GM23338 (cell line): ENCODE data around the gene TRIM44. TPM values are rescaled to one million over a fixed set of nuclear protein-coding genes. Genes with fewer than 3 reads are reported as not detected.

ENCODE experiments used
- ATAC-seq: fragments of 200-7000 bp; cut with Tn5 transposase; 3 replicates; pipeline ENCODE4 v1.9.1; 2020
- DNase-seq: peaks from one replicate; pipeline ENCODE4 v3.0.0-alpha.2; 2015; ENCODE audit warnings: low spot score
- H2AFZ ChIP-seq: fragments of 200-600 bp; sonication (generic); 2 replicates; pipeline ENCODE4 v1.8.0; 2016; ENCODE audit warnings: antibody characterized with exemption, mild to moderate bottlenecking, moderate library complexity
- H3F3A ChIP-seq: fragments of 200-600 bp; sonication (generic); replicated peaks from 2 replicates; pipeline ENCODE4 v1.8.0; 2017; ENCODE audit warnings: antibody characterized with exemption, mixed run types, low read depth
- H3K27ac ChIP-seq: fragments of 200-600 bp; sonication (generic); 2 replicates; pipeline ENCODE4 v1.6.1; 2016; ENCODE audit warnings: low read depth
- H3K27me3 ChIP-seq: fragments of 200-600 bp; sonication (generic); 2 replicates; pipeline ENCODE4 v1.8.0; 2016; ENCODE audit warnings: mild to moderate bottlenecking, mixed run types, moderate library complexity; ENCODE audit not compliant: insufficient read depth
- H3K36me3 ChIP-seq: fragments of 200-600 bp; sonication (generic); 2 replicates; pipeline ENCODE4 v1.8.0; 2016; ENCODE audit warnings: mild to moderate bottlenecking; ENCODE audit not compliant: insufficient read depth
- H3K4me1 ChIP-seq: fragments of 200-600 bp; sonication (generic); 2 replicates; pipeline ENCODE4 v1.8.0; 2016; ENCODE audit warnings: mild to moderate bottlenecking, moderate library complexity; ENCODE audit not compliant: insufficient read depth
- H3K4me2 ChIP-seq: fragments of 200-600 bp; sonication (generic); 2 replicates; pipeline ENCODE4 v1.7.1; 2017; ENCODE audit warnings: mixed run types
- H3K4me3 ChIP-seq: fragments of 200-600 bp; sonication (generic); 2 replicates; pipeline ENCODE4 v1.6.1; 2016; ENCODE audit warnings: mixed run types
- H3K79me2 ChIP-seq: fragments of 200-600 bp; sonication (generic); replicated peaks from 2 replicates; pipeline ENCODE4 v1.8.0; 2017; ENCODE audit warnings: mild to moderate bottlenecking; ENCODE audit not compliant: insufficient read depth
- H3K9me2 ChIP-seq: fragments of 200-600 bp; sonication (generic); 2 replicates; pipeline ENCODE4 v1.8.0; 2017; ENCODE audit not compliant: insufficient read depth
- H4K20me1 ChIP-seq: fragments of 200-600 bp; sonication (generic); replicated peaks from 2 replicates; pipeline ENCODE4 v1.8.0; 2017; ENCODE audit warnings: mild to moderate bottlenecking; ENCODE audit not compliant: insufficient read depth
- H3K27ac Mint-ChIP-seq: 2 replicates; pipeline ENCODE4 v1.8.0; 2020; ENCODE audit warnings: inconsistent platforms, mild to moderate bottlenecking, moderate library complexity, mixed read lengths
- H3K27me3 Mint-ChIP-seq: 3 replicates; pipeline ENCODE4 v1.8.0; 2022; ENCODE audit warnings: low read depth, mild to moderate bottlenecking, moderate library complexity, mixed read lengths, inconsistent platforms; ENCODE audit not compliant: insufficient read depth, poor library complexity
- H3K36me3 Mint-ChIP-seq: 3 replicates; pipeline ENCODE4 v1.8.0; 2021; ENCODE audit warnings: low read depth, mild to moderate bottlenecking, inconsistent platforms, moderate library complexity, mixed read lengths
- H3K4me1 Mint-ChIP-seq: 3 replicates; pipeline ENCODE4 v1.8.0; 2020; ENCODE audit warnings: mild to moderate bottlenecking, inconsistent platforms, mixed read lengths
- H3K4me3 Mint-ChIP-seq: 3 replicates; pipeline ENCODE4 v1.8.0; 2021; ENCODE audit warnings: moderate library complexity, mild to moderate bottlenecking, inconsistent platforms, mixed read lengths
- H3K9me3 Mint-ChIP-seq: 3 replicates; pipeline ENCODE4 v1.8.0; 2020; ENCODE audit warnings: moderate library complexity, mild to moderate bottlenecking, inconsistent platforms, mixed read lengths
- CREB1 ChIP-seq: fragments of 250-450 bp; sonication (Bioruptor Pico); IDR thresholded peaks from 2 replicates; pipeline ENCODE4 v1.5.0; 2020; ENCODE audit warnings: low read depth, mild to moderate bottlenecking, moderate library complexity
- EZH2 ChIP-seq: fragments of 200-600 bp; sonication (generic); IDR thresholded peaks from one replicate; pipeline ENCODE4 v1.8.0; 2017; ENCODE audit warnings: antibody characterized with exemption, mild to moderate bottlenecking, low read depth; ENCODE audit not compliant: unreplicated experiment
- EZH2phosphoT487 ChIP-seq: fragments of 200-600 bp; sonication (generic); IDR thresholded peaks from one replicate; pipeline ENCODE4 v1.8.1; 2018; ENCODE audit warnings: antibody characterized with exemption; ENCODE audit not compliant: unreplicated experiment
- JUNB ChIP-seq: IDR thresholded peaks from one replicate; pipeline ENCODE4 v1.6.1; 2016; ENCODE audit warnings: antibody characterized with exemption; ENCODE audit not compliant: unreplicated experiment
- POLR2AphosphoS5 ChIP-seq: IDR thresholded peaks from 2 replicates; pipeline ENCODE4 v1.6.1; 2016; ENCODE audit warnings: antibody characterized with exemption, low read depth
- STAT1 ChIP-seq: IDR thresholded peaks from one replicate; pipeline ENCODE4 v1.6.1; 2016; ENCODE audit warnings: antibody characterized with exemption; ENCODE audit not compliant: unreplicated experiment
- ZNF114 ChIP-seq: fragments of 250-450 bp; sonication (Bioruptor Pico); IDR thresholded peaks from 2 replicates; pipeline ENCODE4 v1.5.0; 2020; ENCODE audit warnings: mild to moderate bottlenecking, moderate library complexity
- ZNF331 ChIP-seq: fragments of 250-450 bp; sonication (Bioruptor Pico); IDR thresholded peaks from 2 replicates; pipeline ENCODE4 v1.5.0; 2020; ENCODE audit warnings: low read depth, mild to moderate bottlenecking, moderate library complexity
- polyA plus RNA-seq: library from polyadenylated mRNA; unstranded; fragments of >200 nt; fragmentation: Nextera tagmentation; extraction: Ambion mirVana; gene quantifications from 2 replicates; pipeline ENCODE4 v1.2.1, GENCODE V29; 2016
- total RNA-seq: library from RNA; depleted of rRNA; stranded (reverse); fragments of >200 nt; shearing (Covaris generic); gene quantifications from 2 replicates; pipeline ENCODE4 v1.2.3, GENCODE V29; 2014
- TF ChIP-seq, protein P1 (sequence below): IDR thresholded peaks from one replicate; pipeline ENCODE4 v1.6.1; 2018; ENCODE audit warnings: antibody characterized with exemption; ENCODE audit not compliant: unreplicated experiment
- TF ChIP-seq, protein P2 (sequence below): fragments of 250-450 bp; sonication (Bioruptor Pico); IDR thresholded peaks from 2 replicates; pipeline ENCODE4 v1.5.0; 2020; ENCODE audit warnings: mild to moderate bottlenecking, moderate library complexity
- TF ChIP-seq, protein P3 (sequence below): IDR thresholded peaks from 2 replicates; pipeline ENCODE4 v1.6.1; 2016; ENCODE audit warnings: antibody characterized with exemption

Gene TRIM44
- total and polyA plus RNA-seq, 2 experiments from 2014 or later = 10.3 to 10.4 TPM

DNA sequence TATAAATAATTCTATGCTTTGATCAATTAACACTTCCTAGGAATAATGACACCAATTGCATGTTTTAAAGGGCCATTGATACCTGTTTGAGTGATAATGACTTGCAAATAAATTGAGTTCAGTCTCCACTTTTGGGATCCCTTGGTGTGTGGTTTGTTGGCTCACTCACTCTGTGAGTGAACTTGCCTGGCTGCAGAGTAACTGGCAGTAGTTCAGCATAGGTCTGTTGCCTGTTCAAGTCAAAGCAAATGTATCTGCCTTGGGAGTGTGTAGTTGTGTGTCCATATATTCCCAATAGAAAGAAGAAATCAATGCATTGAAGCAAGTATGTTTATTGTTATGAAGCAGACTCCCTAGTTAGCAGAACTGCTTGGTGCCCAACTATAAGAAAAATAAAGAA, 49.3 kb downstream of the TRIM44 start (continued):
- TF ChIP-seq, protein P1, sequence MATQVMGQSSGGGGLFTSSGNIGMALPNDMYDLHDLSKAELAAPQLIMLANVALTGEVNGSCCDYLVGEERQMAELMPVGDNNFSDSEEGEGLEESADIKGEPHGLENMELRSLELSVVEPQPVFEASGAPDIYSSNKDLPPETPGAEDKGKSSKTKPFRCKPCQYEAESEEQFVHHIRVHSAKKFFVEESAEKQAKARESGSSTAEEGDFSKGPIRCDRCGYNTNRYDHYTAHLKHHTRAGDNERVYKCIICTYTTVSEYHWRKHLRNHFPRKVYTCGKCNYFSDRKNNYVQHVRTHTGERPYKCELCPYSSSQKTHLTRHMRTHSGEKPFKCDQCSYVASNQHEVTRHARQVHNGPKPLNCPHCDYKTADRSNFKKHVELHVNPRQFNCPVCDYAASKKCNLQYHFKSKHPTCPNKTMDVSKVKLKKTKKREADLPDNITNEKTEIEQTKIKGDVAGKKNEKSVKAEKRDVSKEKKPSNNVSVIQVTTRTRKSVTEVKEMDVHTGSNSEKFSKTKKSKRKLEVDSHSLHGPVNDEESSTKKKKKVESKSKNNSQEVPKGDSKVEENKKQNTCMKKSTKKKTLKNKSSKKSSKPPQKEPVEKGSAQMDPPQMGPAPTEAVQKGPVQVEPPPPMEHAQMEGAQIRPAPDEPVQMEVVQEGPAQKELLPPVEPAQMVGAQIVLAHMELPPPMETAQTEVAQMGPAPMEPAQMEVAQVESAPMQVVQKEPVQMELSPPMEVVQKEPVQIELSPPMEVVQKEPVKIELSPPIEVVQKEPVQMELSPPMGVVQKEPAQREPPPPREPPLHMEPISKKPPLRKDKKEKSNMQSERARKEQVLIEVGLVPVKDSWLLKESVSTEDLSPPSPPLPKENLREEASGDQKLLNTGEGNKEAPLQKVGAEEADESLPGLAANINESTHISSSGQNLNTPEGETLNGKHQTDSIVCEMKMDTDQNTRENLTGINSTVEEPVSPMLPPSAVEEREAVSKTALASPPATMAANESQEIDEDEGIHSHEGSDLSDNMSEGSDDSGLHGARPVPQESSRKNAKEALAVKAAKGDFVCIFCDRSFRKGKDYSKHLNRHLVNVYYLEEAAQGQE = no peak
- TF ChIP-seq STAT1 = no peak
- no peak for TF ChIP-seq EZH2phosphoT487
- no peak for TF ChIP-seq JUNB

DNA sequence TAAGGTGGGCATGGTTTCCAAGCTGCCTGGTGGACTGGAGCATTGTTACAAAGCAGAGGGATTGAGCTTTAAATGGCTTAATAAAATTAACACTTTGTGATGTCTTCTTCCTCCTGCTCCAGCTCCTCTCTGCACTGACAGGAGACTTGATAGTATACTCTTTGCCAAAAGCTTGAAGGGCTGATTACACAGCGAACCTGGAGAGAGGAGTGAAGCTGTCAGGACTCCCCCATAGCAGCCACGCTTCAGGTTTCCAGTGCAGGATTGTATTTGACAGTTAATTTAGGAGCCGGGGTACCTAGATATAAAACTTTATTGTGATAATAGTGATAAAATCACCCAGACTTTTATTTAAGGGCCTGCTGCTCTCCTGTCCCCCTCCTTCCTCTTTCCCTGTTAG, 50.0 kb downstream of the TRIM44 start:
- no peaks in the 10 kb centered on the region for H3K27me3 ChIP-seq
- no peaks in the 10 kb centered on the region for H3K9me3 Mint-ChIP-seq
- no peak overlapping the region for H3K4me3 ChIP-seq
- H3K4me2 ChIP-seq = no peak overlapping the region
- no peak overlapping the region for H2AFZ ChIP-seq
- peaks cover 10% of the 10 kb centered on the region; the same call in 2 of the 3 replicates for H3K4me1 Mint-ChIP-seq
- H3K79me2 ChIP-seq = no peaks in the 10 kb centered on the region
- H3K9me2 ChIP-seq = no peaks in the 10 kb centered on the region
- no peak overlapping the region for H3K27ac Mint-ChIP-seq
- H3F3A ChIP-seq = no peaks in the 10 kb centered on the region
- H3K27ac ChIP-seq = no peak overlapping the region
- DNase-seq = no peak
- H3K27me3 Mint-ChIP-seq = no peaks in the 10 kb centered on the region
- peaks cover 7% of the 10 kb centered on the region; the same call in 1 of the 2 replicates for H3K4me1 ChIP-seq
- no peaks in the 10 kb centered on the region for H3K36me3 ChIP-seq
- H3K4me3 Mint-ChIP-seq = no peak overlapping the region
- no peaks in the 10 kb centered on the region for H3K36me3 Mint-ChIP-seq
- H4K20me1 ChIP-seq = no peaks in the 10 kb centered on the region; the same call in 1 of the 2 replicates
- ATAC-seq = no peak
- no peak for TF ChIP-seq CREB1 (CRISPR knock-in tag)
- no peak for TF ChIP-seq ZNF331 (CRISPR knock-in tag)
- TF ChIP-seq, protein P2, sequence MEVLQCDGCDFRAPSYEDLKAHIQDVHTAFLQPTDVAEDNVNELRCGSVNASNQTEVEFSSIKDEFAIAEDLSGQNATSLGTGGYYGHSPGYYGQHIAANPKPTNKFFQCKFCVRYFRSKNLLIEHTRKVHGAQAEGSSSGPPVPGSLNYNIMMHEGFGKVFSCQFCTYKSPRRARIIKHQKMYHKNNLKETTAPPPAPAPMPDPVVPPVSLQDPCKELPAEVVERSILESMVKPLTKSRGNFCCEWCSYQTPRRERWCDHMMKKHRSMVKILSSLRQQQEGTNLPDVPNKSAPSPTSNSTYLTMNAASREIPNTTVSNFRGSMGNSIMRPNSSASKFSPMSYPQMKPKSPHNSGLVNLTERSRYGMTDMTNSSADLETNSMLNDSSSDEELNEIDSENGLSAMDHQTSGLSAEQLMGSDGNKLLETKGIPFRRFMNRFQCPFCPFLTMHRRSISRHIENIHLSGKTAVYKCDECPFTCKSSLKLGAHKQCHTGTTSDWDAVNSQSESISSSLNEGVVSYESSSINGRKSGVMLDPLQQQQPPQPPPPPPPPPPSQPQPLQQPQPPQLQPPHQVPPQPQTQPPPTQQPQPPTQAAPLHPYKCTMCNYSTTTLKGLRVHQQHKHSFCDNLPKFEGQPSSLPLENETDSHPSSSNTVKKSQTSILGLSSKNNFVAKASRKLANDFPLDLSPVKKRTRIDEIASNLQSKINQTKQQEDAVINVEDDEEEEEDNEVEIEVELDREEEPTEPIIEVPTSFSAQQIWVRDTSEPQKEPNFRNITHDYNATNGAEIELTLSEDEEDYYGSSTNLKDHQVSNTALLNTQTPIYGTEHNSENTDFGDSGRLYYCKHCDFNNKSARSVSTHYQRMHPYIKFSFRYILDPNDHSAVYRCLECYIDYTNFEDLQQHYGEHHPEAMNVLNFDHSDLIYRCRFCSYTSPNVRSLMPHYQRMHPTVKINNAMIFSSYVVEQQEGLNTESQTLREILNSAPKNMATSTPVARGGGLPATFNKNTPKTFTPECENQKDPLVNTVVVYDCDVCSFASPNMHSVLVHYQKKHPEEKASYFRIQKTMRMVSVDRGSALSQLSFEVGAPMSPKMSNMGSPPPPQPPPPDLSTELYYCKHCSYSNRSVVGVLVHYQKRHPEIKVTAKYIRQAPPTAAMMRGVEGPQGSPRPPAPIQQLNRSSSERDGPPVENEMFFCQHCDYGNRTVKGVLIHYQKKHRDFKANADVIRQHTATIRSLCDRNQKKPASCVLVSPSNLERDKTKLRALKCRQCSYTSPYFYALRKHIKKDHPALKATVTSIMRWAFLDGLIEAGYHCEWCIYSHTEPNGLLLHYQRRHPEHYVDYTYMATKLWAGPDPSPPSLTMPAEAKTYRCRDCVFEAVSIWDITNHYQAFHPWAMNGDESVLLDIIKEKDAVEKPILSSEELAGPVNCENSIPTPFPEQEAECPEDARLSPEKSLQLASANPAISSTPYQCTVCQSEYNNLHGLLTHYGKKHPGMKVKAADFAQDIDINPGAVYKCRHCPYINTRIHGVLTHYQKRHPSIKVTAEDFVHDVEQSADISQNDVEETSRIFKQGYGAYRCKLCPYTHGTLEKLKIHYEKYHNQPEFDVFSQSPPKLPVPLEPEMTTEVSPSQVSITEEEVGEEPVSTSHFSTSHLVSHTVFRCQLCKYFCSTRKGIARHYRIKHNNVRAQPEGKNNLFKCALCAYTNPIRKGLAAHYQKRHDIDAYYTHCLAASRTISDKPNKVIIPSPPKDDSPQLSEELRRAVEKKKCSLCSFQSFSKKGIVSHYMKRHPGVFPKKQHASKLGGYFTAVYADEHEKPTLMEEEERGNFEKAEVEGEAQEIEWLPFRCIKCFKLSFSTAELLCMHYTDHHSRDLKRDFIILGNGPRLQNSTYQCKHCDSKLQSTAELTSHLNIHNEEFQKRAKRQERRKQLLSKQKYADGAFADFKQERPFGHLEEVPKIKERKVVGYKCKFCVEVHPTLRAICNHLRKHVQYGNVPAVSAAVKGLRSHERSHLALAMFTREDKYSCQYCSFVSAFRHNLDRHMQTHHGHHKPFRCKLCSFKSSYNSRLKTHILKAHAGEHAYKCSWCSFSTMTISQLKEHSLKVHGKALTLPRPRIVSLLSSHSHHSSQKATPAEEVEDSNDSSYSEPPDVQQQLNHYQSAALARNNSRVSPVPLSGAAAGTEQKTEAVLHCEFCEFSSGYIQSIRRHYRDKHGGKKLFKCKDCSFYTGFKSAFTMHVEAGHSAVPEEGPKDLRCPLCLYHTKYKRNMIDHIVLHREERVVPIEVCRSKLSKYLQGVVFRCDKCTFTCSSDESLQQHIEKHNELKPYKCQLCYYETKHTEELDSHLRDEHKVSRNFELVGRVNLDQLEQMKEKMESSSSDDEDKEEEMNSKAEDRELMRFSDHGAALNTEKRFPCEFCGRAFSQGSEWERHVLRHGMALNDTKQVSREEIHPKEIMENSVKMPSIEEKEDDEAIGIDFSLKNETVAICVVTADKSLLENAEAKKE (CRISPR knock-in tag) = no peak
- TF ChIP-seq, protein P3, sequence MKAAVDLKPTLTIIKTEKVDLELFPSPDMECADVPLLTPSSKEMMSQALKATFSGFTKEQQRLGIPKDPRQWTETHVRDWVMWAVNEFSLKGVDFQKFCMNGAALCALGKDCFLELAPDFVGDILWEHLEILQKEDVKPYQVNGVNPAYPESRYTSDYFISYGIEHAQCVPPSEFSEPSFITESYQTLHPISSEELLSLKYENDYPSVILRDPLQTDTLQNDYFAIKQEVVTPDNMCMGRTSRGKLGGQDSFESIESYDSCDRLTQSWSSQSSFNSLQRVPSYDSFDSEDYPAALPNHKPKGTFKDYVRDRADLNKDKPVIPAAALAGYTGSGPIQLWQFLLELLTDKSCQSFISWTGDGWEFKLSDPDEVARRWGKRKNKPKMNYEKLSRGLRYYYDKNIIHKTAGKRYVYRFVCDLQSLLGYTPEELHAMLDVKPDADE = no peak
- TF ChIP-seq, protein P1 = no peak
- TF ChIP-seq ZNF114 (CRISPR knock-in tag) = no peak
- TF ChIP-seq JUNB = no peak
- no peak for TF ChIP-seq POLR2AphosphoS5
- TF ChIP-seq EZH2 = no peak
